GM06990 (cell line): ENCODE measurements around the gene TRPM6.
"Not testable (repeated sequence)": the region's sequence is repeated elsewhere in the genome, so short reads cannot be mapped to it uniquely, and the experiment has no call there.

ENCODE experiments used
- DNase-seq: peaks from one replicate; pipeline ENCODE4 v3.0.0-alpha.2; 2011; ENCODE audit not compliant: insufficient read length; ENCODE audit errors: extremely low read depth
- H3K27me3 ChIP-seq: replicated peaks from 2 replicates; pipeline ENCODE4 v1.6.0; 2011; ENCODE audit warnings: low read length; ENCODE audit not compliant: control insufficient read depth, insufficient read depth
- H3K36me3 ChIP-seq: 2 replicates; pipeline ENCODE4 v1.5.1; 2011; ENCODE audit warnings: low read length; ENCODE audit not compliant: control insufficient read depth, insufficient read depth
- H3K4me3 ChIP-seq: replicated peaks from 2 replicates; pipeline ENCODE4 v1.5.1; 2011; ENCODE audit warnings: low read depth, mild to moderate bottlenecking, control low read depth, low read length
- TF ChIP-seq, protein P1 (sequence below): IDR thresholded peaks from 2 replicates; pipeline ENCODE4 v1.5.1; 2011; ENCODE audit warnings: low read length, control low read depth, mild to moderate bottlenecking, inconsistent platforms; ENCODE audit not compliant: insufficient read depth, poor library complexity, severe bottlenecking

TRPM6 gene

DNA sequence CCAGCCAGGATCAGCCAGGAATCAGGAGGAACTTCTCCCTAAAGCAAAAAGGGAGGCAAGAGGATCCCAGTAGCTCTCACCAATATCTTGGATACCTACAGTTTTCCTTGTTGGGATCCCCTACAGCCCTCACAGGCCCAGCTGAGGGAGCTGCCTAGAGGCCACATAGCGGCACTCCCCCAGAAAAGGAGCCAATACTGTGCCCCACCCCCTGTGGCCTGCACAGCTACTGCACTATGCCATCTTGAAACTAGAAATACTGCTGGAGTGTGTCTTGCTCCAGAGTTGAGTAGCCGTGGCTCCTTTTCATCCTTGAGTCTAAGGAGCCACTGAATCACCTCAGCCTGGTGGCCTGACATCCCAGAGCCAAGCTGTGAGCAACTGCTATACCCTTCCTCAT lies 22.3 kb upstream of the TRPM6 start:
- DNase-seq = no peak
- TF ChIP-seq, protein P1, sequence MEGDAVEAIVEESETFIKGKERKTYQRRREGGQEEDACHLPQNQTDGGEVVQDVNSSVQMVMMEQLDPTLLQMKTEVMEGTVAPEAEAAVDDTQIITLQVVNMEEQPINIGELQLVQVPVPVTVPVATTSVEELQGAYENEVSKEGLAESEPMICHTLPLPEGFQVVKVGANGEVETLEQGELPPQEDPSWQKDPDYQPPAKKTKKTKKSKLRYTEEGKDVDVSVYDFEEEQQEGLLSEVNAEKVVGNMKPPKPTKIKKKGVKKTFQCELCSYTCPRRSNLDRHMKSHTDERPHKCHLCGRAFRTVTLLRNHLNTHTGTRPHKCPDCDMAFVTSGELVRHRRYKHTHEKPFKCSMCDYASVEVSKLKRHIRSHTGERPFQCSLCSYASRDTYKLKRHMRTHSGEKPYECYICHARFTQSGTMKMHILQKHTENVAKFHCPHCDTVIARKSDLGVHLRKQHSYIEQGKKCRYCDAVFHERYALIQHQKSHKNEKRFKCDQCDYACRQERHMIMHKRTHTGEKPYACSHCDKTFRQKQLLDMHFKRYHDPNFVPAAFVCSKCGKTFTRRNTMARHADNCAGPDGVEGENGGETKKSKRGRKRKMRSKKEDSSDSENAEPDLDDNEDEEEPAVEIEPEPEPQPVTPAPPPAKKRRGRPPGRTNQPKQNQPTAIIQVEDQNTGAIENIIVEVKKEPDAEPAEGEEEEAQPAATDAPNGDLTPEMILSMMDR = no peak
- Histone ChIP-seq H3K27me3 (no peaks in the 10 kb centered on the region), H3K4me3 (no peak overlapping the region), H3K36me3 (no peaks in the 10 kb centered on the region)

- Histone ChIP-seq H3K36me3 (no peaks in the 10 kb centered on the region), H3K27me3 (no peaks in the 10 kb centered on the region), H3K4me3 (no peak overlapping the region)
- TF ChIP-seq, protein P1 = no peak
- no peak for DNase-seq
Measured at GRCh38 chr9:74908665-74909064, 20.9 kb upstream of the TRPM6 start.

DNA sequence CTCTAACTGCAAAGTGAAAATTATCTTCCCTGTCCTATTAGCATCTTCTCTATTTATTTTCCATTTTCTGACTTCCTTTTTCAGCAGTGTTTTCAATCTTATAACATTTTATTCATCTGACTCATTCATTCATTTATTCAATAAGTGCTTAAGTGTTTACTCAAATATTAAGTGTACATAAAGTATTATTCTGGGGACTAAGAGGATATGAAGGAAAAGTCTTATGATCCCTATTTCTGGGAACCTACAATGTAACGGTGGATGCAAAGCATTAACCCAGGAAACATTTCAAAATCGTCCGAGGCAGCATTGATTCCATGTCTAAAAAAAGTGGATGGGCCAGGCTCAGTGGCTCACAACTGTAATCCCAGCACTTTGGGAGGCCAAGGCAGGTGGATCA lies 19.4 kb upstream of the TRPM6 start:
- Histone ChIP-seq H3K27me3 (no peaks in the 10 kb centered on the region), H3K4me3 (no peak overlapping the region), H3K36me3 (no peaks in the 10 kb centered on the region)
- TF ChIP-seq, protein P1 = no peak
- no peak for DNase-seq

GRCh38 chr9:74901001-74901400 lies 13.3 kb upstream of the TRPM6 start:
- no peak for DNase-seq
- H3K36me3 ChIP-seq = no peaks in the 10 kb centered on the region
- TF ChIP-seq, protein P1 = no peak
- H3K4me3 ChIP-seq = no peak overlapping the region
- no peaks in the 10 kb centered on the region for H3K27me3 ChIP-seq

GRCh38 chr9:74888449-74888848 lies 728 bp upstream of the TRPM6 start:
- DNase-seq, H3K27me3 ChIP-seq, H3K36me3 ChIP-seq, H3K4me3 ChIP-seq: not testable (repeated sequence)

DNA sequence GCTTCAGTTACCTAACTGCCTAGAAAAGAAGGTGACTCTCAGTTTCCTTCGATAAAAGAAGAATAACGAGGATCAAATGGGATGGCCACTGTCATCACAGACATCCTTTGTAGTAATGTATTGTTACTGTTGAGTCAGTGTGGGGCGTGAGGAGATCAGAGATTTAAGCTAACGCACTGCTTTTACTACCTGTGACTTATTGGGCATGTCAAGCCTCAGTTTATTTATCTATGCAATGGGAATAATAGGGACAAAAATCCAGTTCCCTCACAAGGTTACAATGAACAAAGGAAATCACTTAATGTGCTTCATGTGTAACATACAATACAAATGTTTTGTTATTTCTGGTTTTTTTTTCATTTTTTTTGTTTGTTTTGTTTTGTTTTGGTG lies 255 bp upstream of the TRPM6 start:
- TF ChIP-seq, protein P1 = no peak
- Histone ChIP-seq H3K27me3 (no peaks in the 10 kb centered on the region; the same call in 1 of the 2 replicates), H3K4me3 (no peak overlapping the region), H3K36me3 (no peaks in the 10 kb centered on the region)
- no peak for DNase-seq
